ENCODE results near the gene KATNB1.

GRCh38 chr16:57752581-57753447 is 17.2 kb downstream of the KATNB1 start:
- no peak for TF ChIP-seq BACH2 (CRISPR knock-in tag; IDR thresholded peaks at IDR 0.05; ENCODE audit: borderline replicate concordance)
- no peak for TF ChIP-seq RARB (CRISPR knock-in tag; IDR thresholded peaks at IDR 0.05)
- no peak for TF ChIP-seq SNAI2 (CRISPR knock-in tag; IDR thresholded peaks at IDR 0.05)
- TF ChIP-seq ZNF70 (CRISPR knock-in tag; IDR thresholded peaks at IDR 0.05): no peak
- TF ChIP-seq GLIS3 (CRISPR knock-in tag; IDR thresholded peaks at IDR 0.05): no peak
- no peak for TF ChIP-seq PATZ1 (CRISPR knock-in tag; IDR thresholded peaks at IDR 0.05; ENCODE audit: borderline replicate concordance)
- TF ChIP-seq ZNF565 (CRISPR knock-in tag; conservative IDR thresholded peaks at IDR 0.05; ENCODE audit: low read depth): no peak
- no peak for TF ChIP-seq ZC3H10 (CRISPR knock-in tag; IDR thresholded peaks at IDR 0.05)
- TF ChIP-seq ZFP30 (CRISPR knock-in tag; IDR thresholded peaks at IDR 0.05): no peak
- TF ChIP-seq TCF4 (CRISPR knock-in tag; IDR thresholded peaks at IDR 0.05; ENCODE audit: borderline replicate concordance): no peak
